ES-I3 (cell line): ENCODE data around the gene IGFBP7.

Experiments
- H3K36me3 ChIP-seq: 2 replicates; pipeline ENCODE4 v1.6.1; 2013; ENCODE audit warnings: mild to moderate bottlenecking, low read length, control low read depth, moderate library complexity; ENCODE audit not compliant: insufficient read depth
- H3K4me1 ChIP-seq: 2 replicates; pipeline ENCODE4 v1.6.1; 2013; ENCODE audit warnings: mild to moderate bottlenecking, control low read depth, low read length; ENCODE audit not compliant: insufficient read depth
- H3K9ac ChIP-seq: 2 replicates; pipeline ENCODE4 v1.6.1; 2013; ENCODE audit warnings: low read depth, mild to moderate bottlenecking, low read length, moderate library complexity
- H3K9me3 ChIP-seq: 2 replicates; pipeline ENCODE4 v1.6.1; 2013; ENCODE audit warnings: mild to moderate bottlenecking, low read length, moderate library complexity; ENCODE audit not compliant: control insufficient read depth, insufficient read depth

The IGFBP7 gene

DNA sequence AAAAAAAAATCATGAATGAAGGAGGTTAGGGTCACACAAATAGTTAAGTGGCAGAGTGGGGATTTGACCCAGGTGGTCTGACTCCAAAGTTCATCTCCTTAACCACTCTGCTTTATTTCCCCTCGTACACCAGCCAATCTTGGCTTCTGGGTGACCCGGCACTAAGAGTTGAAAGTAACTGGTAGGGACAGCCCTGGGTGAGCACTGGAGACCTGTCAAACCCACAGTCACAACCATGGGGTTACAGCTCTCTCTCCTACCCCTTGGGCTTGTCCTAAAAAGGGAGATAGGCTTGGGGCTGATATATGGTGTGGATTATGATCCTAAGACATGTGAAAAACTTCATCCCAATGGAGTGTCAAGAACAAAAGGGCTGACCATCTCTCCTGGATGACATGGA lies 12.5 kb downstream of the IGFBP7 start:
- peaks cover 28% of the 10 kb centered on the region for H3K4me1 ChIP-seq
- no peaks in the 10 kb centered on the region for H3K9me3 ChIP-seq
- no peaks in the 10 kb centered on the region for H3K36me3 ChIP-seq
- H3K9ac ChIP-seq: no peak overlapping the region

DNA sequence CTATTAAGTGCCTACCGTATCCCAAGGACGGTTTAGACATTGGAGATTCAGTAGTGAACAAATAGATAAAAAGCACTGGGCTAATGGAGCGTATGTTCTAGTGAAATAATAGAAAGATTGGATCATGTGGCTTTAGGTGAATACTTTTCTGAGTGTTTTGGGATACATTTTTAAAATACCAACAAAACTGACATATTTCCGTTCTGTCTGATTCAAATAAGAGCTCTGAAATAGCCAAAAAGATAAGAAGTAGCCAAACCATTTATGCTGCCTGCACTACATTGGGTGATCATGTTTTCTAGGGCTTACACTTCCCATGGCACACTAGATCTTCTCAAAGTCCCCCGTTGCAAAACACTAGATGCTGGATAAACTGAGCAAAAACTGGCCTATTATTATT lies 14.2 kb downstream of the IGFBP7 start:
- no peaks in the 10 kb centered on the region for H3K36me3 ChIP-seq
- peaks cover 23% of the 10 kb centered on the region for H3K4me1 ChIP-seq

GRCh38 chr4:57095245-57095644 lies 14.9 kb downstream of the IGFBP7 start:
- Histone ChIP-seq H3K4me1 (peaks cover 26% of the 10 kb centered on the region), H3K9ac (no peak overlapping the region)

More for the DNA sequence above, 14.2 kb downstream of the IGFBP7 start:
- Histone ChIP-seq H3K9ac (no peak overlapping the region), H3K9me3 (no peaks in the 10 kb centered on the region)

DNA sequence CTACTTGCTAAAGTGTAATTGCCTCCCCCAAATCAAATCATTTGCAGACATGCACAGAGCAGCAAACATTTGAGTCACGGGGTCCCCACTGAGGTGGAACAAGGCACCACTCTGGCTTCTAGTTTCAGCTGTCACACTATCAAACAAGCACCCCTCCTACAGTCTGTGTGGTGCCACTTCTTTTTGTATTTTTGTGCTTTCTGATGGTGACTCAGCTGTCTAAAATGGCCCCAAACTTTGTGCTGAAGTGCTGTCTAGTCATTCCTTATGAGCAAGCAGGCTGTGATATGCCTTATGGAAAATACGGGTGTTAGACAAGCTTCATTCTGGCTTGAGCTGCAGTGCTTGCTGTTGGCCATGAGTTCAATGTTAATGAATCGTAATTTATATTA lies 15.4 kb downstream of the IGFBP7 start:
- H3K36me3 ChIP-seq: no peaks in the 10 kb centered on the region
- peaks cover 26% of the 10 kb centered on the region for H3K4me1 ChIP-seq
- H3K9ac ChIP-seq: no peak overlapping the region
- H3K9me3 ChIP-seq: no peaks in the 10 kb centered on the region

More at GRCh38 chr4:57095245-57095644, 14.9 kb downstream of the IGFBP7 start:
- H3K9me3 ChIP-seq: no peaks in the 10 kb centered on the region
- H3K36me3 ChIP-seq: no peaks in the 10 kb centered on the region

DNA sequence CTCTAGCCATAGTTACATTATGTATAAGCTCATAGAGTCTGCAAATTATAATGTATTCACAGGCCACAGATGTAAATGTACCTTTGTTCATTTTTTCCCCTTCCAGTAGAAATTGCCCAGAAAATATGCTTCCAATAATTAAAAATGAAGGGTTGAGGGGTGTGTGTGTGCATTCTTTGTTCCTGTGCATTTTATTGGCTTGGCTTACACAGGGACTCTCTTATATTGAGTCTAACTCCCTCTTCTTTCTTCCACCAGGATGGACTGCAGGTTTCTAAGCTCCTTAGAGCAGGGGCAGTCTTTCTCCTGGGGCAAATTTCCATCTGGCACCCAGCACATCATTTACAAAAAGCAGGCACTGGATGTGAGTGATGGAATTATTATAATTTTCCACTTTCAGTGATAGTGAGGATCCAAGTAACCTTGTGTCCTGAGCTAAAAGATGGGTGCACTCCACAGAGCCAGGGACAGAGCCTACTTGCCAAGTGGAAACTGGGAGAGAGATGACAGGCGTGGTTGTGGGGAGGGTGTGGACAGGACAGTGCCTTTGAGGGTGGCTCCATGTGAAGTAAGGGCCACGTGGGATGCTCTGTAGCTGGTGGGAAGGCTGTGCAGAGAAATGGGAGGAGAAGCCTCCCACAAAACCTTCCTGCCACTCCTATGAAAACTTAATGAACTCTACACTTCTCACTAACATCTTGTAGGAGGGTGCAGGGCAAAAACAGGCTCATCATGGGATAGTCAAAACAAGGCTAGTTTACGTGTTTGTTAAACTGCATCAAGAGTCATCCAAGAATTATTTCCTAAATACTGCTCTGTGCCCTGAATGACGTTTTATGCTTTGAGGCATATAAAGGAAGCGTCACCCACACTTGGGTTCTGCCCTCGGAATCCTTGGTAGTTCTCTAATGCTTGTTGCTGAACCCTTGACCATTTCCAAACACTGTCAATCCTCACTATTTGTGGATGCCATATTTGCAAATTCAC lies 16.0 kb downstream of the IGFBP7 start:
- H3K36me3 ChIP-seq: no peaks in the 10 kb centered on the region
- peaks cover 25% of the 10 kb centered on the region for H3K4me1 ChIP-seq
- H3K9ac ChIP-seq: no peak overlapping the region
- H3K9me3 ChIP-seq: no peaks in the 10 kb centered on the region

GRCh38 chr4:57091657-57092162 lies 18.5 kb downstream of the IGFBP7 start:
- H3K9me3 ChIP-seq: no peaks in the 10 kb centered on the region; the same call in 1 of the 2 replicates
- H3K36me3 ChIP-seq: no peaks in the 10 kb centered on the region
- no peak overlapping the region for H3K9ac ChIP-seq
- peaks cover 21% of the 10 kb centered on the region for H3K4me1 ChIP-seq

DNA sequence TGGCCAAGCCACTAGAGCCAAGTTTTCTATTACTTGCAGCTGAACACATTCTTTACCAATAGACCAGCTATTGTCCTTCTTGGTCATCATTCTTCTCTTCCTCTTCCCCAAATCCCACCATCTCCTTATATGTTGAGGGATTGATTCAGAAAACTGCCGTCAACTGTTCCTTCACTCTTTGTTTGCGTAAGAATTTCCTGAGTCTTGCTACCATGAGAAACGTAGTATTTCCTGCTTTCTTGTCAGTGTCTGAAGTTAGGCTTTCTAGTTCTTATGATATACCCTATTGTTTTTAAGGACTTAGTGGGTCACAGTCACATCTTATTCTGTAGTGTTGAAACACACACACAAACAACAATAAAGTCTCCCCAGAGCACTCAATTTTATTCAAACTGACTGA lies 20.1 kb downstream of the IGFBP7 start:
- Histone ChIP-seq H3K36me3 (no peaks in the 10 kb centered on the region), H3K4me1 (peaks cover 19% of the 10 kb centered on the region), H3K9me3 (peaks cover 4% of the 10 kb centered on the region), H3K9ac (no peak overlapping the region)

DNA sequence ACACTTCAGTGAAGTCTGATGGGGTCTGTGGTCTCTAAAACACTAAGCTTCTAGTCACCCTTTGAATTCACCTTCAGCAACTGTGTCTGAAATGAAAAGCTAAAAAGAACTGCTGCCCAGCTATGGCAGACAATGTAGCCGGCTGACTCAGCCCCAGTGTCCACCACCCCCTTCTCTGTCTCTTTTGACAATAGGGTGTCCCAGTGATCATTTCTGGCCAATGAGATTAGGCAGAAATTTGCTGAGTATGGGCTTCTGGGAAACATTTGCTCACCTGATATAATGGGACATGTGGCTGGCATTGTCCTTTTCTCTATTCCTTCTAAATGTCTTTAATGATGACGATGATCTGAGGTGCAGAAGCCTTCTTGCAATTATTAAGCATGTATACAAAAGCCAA lies 20.6 kb downstream of the IGFBP7 start:
- H3K36me3 ChIP-seq: no peaks in the 10 kb centered on the region
- H3K9me3 ChIP-seq: peaks cover 10% of the 10 kb centered on the region
- no peak overlapping the region for H3K9ac ChIP-seq
- peaks cover 14% of the 10 kb centered on the region for H3K4me1 ChIP-seq

DNA sequence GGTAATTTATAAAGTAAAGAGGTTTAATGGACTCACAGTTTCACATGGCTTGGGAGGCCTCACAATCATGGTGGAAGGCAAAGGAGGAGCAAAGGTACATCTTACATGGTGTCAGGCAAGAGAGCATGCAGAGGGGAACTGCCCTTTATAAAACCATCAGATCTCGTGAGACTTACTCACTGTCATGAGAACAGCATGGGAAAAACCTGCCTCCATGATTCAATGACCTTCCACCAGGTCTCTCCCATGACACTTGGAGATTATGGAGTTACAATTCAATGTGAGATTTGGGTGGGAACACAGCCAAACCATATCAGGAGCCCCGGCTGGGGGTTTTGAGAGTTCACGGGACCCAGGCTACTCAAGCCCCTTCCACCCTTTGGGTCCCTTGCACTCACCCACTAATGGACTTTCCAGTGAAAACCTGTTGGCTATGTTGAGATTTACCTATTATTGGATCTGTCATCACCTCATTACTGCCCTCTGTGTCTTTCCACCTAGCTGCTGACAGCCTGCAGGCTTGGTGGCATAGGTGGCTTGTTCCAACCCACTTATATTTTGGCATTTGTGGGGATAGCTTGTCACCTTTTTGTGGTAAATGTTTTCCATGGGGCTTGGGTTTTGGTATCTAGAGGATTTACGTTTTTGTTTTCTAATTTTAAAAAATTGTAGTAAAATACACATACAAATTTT lies 24.0 kb downstream of the IGFBP7 start:
- no peaks in the 10 kb centered on the region for H3K36me3 ChIP-seq
- peaks cover 14% of the 10 kb centered on the region for H3K9me3 ChIP-seq
- peaks cover 10% of the 10 kb centered on the region for H3K4me1 ChIP-seq
- H3K9ac ChIP-seq: no peak overlapping the region

DNA sequence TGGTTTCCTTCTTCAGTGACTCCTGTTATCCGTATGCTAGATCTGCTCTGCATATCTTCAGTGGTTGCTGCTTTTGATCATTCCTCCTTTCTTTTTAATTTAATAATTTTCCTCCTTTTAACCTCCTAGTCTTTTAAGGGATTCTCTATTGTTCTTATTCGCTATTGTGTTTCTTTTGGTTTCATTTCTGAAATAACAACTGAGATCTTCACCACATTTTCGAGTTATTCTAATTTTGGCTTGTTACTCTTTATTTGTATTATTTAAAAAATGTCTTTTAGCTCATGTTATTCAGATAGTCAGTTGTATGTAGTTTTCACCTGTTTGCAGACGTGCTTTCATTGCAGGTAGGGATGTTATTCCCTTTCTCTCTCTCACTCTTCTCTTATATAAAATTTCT lies 24.9 kb downstream of the IGFBP7 start:
- Histone ChIP-seq H3K9ac (no peak overlapping the region), H3K4me1 (peaks cover 5% of the 10 kb centered on the region; the same call in 1 of the 2 replicates)

GRCh38 chr4:57084360-57084759 lies 25.8 kb downstream of the IGFBP7 start:
- H3K36me3 ChIP-seq: no peaks in the 10 kb centered on the region
- no peak overlapping the region for H3K9ac ChIP-seq
- H3K4me1 ChIP-seq: peaks cover 9% of the 10 kb centered on the region
- peaks cover 14% of the 10 kb centered on the region for H3K9me3 ChIP-seq

More for the DNA sequence above, 24.9 kb downstream of the IGFBP7 start:
- Histone ChIP-seq H3K9me3 (peaks cover 14% of the 10 kb centered on the region), H3K36me3 (no peaks in the 10 kb centered on the region)

DNA sequence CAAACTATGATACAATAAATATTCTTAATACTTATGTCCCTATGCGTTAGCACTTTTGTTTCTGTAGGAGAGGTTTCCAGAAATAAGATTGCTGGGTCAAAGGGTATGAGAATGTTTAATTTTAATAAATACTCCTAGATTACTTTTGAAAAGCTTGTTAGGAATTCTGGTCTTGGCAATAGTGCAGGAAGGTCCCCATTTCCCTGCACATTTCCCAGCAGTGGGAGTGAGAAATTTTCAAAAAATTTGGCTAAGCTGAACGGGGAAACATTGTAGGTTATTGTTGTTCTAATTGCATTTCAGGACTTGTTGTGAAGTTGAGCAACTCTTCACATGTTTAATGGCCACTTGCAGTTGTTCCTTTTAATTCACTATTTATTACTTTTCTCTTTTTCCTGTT lies 27.1 kb downstream of the IGFBP7 start:
- Histone ChIP-seq H3K9me3 (peaks cover 14% of the 10 kb centered on the region), H3K4me1 (peaks cover 20% of the 10 kb centered on the region), H3K36me3 (no peaks in the 10 kb centered on the region), H3K9ac (no peak overlapping the region)

DNA sequence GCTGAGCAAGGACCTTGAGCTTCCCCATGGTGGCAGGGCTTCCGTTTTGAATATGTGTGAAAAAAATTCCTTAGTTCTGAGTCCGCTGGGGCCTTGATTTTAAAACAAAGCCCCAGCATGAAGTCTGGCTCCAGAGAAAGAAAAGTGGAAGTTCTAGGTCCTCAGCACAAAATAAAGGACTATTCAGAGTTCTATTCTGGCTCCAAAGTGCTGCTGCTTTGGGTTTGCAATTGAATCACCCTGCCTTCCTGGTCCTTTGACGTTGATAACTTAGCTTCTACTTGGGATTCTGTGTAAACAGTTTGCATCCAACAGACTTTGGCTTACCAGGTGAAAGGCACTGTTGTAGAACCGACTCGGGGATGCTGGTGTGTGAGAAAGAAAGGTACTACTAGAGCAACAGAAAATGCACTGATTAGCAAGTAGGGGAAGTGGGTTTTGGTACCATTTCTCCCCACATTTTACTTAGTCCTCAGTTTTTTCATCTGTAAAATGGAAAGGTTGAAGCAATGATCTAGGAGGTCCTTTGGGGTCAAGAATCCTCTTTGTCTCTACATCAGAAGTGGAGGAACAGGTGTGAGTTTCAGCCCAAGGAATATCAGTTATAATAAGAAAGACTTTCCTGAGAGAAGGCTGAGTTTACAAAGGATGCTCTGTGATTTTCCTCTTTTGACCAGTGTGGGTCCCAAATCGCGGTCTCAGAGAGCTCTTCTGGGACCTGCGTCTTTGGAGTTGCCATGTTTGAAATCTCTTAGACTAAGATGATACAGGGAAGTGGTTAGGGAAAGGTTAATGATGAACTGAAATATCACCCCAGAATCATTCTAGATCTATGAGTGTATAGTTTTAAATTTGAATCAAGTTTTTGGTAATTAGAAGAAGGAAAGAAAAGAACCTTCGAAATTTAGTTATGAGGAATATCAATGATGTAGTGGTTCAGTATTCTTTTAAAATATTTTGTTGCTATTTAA lies 28.2 kb downstream of the IGFBP7 start:
- Histone ChIP-seq H3K9ac (no peak overlapping the region), H3K9me3 (peaks cover 14% of the 10 kb centered on the region; the same call in 1 of the 2 replicates), H3K4me1 (peaks cover 22% of the 10 kb centered on the region), H3K36me3 (no peaks in the 10 kb centered on the region)
